HG03432 (cell line): ENCODE data around the gene APP.

ENCODE experiments used
- ATAC-seq: cut with Tn5 transposase; IDR thresholded peaks from one replicate; pipeline ENCODE4 v1.9.1; 2021; ENCODE audit warnings: mild to moderate bottlenecking, moderate library complexity; ENCODE audit not compliant: unreplicated experiment

APP gene

GRCh38 chr21:26170471-26171257 lies at the start of gene APP:
Gene APP (minus strand): TSS chr21:26170770. CDS start chr21:26170620, 150 bp downstream.
- peak; percentile 82 for ATAC-seq

DNA sequence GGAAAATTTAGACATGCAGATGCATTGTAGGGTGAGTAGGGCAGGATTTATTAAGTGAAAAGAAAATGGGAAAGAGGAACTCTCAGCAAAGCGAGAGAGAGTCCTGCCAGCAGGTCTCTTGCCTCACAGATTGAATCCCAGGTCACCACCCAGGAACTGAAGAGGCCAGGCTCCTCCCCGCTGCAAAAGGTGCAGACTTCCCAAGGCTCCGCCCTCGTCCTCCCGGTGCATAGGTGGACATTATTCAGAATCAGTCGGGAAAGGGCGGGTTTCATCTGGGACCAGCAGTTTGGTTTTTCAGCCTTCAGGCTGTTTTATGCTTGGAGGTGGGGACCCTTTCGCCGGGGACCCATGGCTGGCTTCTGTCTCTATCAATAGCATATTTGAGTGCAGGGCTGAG lies 41.6 kb upstream of the APP start:
- no peak for ATAC-seq

- ATAC-seq, result no peak
Observed at GRCh38 chr21:26210614-26211013, 40.0 kb upstream of the APP start.

- ATAC-seq, result no peak
Observed at GRCh38 chr21:26207021-26207420, 36.5 kb upstream of the APP start.

DNA sequence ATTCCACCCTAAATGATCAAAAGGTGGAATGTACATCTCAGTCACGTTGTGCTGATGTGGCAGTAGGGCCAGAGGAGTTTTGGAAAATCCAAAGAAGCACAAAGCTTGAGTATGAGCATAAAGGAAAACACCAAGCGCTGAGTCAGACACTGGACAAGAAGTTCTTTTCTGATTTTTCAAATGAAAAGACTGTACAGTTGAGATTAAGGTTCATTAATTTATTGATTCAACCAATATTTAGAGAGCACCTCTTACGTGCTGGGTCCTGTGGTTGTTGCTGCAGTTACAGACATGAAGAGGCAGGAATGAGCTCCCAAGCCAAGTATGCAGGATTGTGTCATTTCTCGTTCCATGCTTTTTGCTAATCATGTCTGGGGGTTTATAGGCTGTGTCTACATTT lies 28.9 kb upstream of the APP start:
- no peak for ATAC-seq

DNA sequence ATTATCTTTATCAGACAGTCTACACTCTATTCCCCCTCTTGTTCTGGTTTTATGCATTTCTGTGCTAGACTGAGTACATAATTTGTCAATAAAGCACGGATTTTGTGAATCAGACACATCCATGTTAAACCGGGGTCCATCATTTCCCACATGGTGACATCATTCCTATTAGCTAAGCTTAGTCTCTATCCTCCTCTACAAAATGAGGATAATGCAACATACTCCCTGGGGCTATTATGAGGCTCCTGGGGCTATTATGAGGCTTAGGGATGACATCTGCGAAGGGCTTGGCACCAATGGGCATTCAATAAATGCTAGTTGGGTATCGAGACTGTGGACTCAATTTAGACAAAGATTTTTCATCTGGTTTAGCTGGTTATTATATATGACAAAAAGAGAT lies 25.1 kb upstream of the APP start:
- no peak for ATAC-seq

DNA sequence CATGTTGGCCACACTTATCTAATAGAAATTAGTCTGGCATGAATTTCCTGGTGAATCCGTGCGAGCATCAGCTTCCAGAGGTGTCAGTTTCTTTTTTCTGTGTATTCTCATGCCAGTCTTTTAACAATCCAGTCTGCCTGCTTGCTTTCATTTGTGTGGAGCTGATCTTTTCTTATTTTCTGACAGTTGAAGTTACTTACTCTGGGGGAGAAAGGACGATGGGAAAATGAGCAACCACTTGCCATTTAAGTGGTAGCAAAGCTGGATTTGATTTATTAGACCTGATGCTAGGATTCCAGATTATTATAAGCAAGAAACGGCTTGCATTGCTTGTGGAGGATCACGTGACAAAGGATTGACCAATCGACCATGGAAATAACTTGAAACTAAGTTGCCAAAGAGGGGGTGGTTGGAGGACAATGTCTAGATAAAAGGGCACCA lies 24.3 kb upstream of the APP start:
- ATAC-seq, result no peak

- ATAC-seq, result no peak
Observed at GRCh38 chr21:26194326-26194725, 23.8 kb upstream of the APP start.

GRCh38 chr21:26191609-26192008 lies 21.0 kb upstream of the APP start:
- no peak for ATAC-seq

DNA sequence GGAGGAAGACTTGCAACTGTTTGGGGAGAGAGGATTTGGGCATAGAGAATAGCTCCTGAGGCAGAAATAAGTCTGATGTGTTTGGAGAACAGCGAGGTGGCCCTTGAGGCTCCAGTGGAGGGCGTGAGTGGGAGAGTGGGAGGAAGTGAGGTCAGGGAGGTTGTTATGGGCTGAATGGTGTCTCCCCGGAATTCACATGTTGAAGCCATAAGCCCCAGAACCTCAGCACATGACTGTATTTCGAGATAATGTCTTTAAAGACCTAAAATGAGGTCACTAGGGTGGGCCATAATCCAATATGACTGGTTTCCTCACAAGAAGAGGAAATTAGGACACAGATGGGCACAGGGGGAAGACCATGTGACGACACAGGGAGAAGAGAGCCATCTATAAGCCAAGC lies 17.9 kb upstream of the APP start:
- ATAC-seq, result no peak

DNA sequence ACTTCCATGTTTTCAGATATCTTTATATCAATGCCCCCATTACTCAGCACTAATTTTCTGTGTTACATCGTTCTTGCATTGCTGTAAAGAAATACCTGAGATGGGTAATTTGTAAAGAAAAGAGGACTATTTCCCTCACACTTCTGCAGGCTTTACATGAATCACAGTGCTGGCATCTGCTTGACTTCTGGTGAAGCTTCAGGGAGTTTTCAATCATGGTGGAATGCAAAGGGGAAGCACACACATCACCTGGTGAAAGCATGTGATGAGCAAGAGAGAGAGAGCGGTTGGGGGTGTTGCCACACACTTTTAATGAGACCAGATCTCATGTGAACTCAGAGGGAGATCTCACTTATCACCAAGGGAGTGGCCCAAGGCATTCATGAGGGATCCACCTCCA lies 14.9 kb upstream of the APP start:
- no peak for ATAC-seq

DNA sequence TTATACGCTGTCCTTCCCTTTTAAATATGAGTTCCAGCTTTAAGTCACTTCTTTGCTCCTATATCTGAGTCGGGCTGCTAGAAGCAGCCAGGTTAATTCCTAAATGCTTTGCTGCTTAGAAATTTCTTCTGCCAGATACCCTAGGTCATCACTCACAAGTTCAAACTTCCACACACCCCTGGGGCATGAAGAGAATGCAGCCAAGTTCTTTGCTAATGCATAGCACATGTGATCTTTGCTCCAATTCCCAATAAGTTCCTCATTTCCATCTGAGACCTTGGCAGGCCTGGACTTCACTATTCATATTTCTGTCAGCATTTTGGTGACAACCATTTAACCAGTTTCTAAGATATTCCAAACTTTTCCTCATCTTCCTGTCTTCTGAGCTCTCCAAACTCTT lies 14.5 kb upstream of the APP start:
- no peak for ATAC-seq

GRCh38 chr21:26179501-26179900 lies 8.9 kb upstream of the APP start:
- ATAC-seq, result no peak

DNA sequence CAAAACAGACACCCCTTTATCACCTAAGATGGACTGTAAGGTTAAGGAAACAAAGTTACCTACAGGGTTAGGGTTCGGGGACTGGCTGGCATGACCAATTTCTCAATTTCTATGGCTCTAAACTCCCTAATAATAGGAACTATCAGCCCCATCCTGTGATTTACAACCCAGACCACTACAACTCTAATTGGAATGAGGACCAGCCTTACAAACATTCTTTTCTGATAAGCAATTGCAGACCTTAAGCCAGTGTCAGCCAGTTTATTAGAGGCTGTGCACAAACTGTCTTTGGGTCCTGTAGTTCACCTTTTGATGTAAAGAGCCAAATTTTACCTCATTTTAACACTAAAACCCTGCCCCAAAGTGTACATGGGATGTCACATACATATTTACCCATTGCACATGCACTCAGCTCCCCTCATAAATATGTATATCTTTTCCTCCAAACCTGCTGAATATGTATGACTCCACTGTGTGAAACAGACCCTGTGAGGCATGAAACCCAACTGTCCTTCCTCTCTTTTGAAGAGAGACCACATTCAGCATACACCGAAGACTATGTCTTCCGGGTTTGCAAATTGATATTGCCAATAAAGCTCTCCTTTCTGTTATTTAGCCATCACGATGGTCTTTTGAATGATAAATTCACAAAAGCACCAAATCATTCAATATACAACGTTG lies 7.3 kb upstream of the APP start:
- peak; percentile 85 for ATAC-seq

DNA sequence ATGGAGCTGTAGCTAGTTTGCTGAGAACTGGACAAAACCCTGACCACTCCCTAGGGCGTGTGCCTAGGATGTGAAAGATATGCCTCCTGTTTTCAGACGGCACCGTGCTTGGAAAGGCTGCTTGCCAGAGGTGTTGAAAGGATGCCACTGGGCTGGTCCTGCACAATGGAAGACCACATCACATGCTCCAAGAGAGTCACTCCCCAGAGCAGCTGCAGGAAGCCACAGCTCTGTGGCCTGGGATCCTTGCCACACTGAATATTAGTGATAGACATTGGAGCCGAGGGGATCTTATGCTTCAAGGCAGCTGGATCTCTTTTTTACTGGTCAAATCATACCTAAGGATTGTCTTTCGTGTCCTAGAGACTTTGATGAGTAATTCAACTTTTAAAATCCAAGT lies 6.6 kb upstream of the APP start:
- ATAC-seq, result no peak

DNA sequence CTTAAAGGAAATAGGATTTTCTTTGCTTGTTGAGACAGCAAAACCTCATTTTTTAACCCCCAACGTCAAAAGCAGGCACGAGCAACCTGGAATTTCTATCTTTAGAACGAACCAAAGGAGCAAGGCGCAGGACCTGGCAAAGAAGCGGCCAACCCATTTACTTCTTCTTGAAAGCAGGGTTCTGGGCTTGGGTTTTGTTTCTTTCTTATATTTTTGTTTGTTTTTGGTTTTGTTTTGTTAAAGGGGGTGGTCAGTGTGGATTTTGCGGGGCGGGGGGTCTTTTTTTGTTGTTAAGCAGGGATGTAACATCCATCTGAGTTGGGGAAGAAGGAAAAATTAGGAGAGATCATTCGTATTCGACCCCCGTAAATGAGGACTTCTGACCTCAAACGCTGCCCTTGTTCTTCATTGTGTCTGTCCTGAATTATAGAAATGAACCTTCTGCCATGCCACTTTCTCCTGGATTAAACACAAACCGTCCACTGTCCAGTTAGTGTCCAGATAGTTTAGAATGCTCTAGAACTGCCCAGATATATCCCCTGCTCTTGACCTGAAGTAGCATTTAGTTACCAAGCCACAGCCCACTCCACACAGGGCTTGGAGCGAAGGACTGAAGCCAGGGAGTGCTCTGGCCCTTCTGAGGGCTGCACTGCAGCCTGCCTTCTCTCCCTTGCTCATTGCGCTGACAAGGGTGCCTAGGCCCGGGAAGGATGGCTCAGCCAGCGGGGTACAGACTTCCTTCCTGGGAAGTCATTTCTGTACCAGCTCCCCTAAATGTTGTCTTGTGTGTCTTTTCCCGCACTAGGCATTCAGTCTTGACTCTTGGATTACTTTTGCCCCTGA lies 909 bp upstream of the APP start:
- no peak for ATAC-seq

- peak; percentile 47 for ATAC-seq
Observed at GRCh38 chr21:26169611-26170470, 729 bp downstream of the APP start.

DNA sequence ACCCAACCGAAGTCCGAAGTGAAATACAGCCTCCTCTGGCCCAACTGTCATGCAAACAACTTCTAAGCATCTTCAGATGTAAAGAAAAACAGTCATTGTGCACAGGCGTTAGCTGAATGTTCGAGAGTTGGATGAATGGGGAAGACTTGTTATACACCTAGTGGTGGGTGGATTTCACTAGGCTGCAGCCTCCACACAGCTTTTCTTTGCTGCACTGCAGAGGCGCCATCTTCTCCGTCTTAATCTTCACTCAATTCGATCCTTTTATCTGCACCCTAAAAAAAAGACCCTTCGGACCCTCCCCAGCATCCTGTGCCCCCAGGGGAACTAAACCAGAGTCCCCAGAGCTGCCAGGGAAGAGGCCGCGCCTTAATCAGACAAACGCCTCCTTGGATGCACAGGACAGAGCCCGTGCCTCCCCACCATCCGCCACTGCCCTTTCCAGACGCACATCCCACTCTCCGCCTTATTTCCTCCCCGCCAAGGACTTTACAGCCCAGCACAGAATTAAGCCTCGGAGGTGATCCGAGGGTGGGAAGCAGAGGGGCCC lies 1.4 kb downstream of the APP start:
- peak; percentile 62 for ATAC-seq

DNA sequence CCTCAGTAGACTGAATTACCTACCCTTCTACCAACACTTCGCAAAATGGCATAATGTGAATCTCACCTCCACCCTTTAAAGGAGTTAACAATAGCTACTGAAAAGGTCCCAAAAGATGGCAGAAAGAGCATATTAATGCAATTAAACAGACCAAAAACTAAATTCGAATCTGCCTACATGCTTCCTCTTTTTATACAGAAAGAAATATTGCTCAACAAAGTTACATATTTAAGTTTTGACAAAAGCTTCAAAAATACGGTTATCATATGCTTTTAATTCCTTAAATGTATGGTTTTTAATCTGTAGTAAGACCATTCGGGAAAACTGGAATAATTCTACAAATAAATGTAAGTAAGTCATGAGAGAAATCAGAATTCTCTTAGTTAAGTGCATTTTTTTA lies 2.2 kb downstream of the APP start:
- no peak for ATAC-seq

- no peak for ATAC-seq
Observed at GRCh38 chr21:26167593-26167992, 3.0 kb downstream of the APP start.
